ENCODE results near the gene CCDC169.

GRCh38 chr13:36343766-36344165 is 46.2 kb upstream of the CCDC169 start:
- no peak for TF ChIP-seq CTCF (IDR thresholded peaks at IDR 0.05 in 2 of 3, conservative IDR thresholded peaks at IDR 0.05 in 1 of 3; ENCODE audit: borderline replicate concordance in 1 of 3, insufficient read depth in 1 of 3, low read depth in 2 of 3, low read length in 2 of 3)
- no peak for TF ChIP-seq ATF3 (IDR thresholded peaks at IDR 0.05)
